WTC11 (cell line): ENCODE measurements around the gene ANKRD9. TPM values are rescaled to one million over a fixed set of nuclear protein-coding genes. Genes with fewer than 3 reads are reported as not detected.

Source experiments
- ATAC-seq: fragments of 200-7000 bp; cut with Tn5 transposase; 2 replicates; pipeline ENCODE4 v1.10.0; 2021; ENCODE audit warnings: mild to moderate bottlenecking, moderate library complexity
- CTCF ChIA-PET: fragments of 300-600 bp; sonication (Branson Sonifier 250); formaldehyde crosslinking; loops from one replicate; lab custom pipeline; 2021; ENCODE audit warnings: antibody characterized with exemption; lab: Charles Lee
- POLR2A ChIA-PET: fragments of 350-600 bp; sonication (Branson Sonifier 250); formaldehyde crosslinking; loops from one replicate; lab custom pipeline; 2021; ENCODE audit warnings: antibody characterized with exemption; lab: Charles Lee
- DNase-seq: peaks from one replicate; pipeline ENCODE4 v3.0.0; 2021; ENCODE audit warnings: low spot score
- H3K27ac Mint-ChIP-seq: 2 replicates; pipeline ENCODE4 v1.8.0; 2021; ENCODE audit warnings: mixed read lengths
- H3K27me3 Mint-ChIP-seq: 2 replicates; pipeline ENCODE4 v1.8.0; 2021; ENCODE audit warnings: low read depth, mild to moderate bottlenecking, moderate library complexity, mixed read lengths
- H3K36me3 Mint-ChIP-seq: 2 replicates; pipeline ENCODE4 v1.8.0; 2021; ENCODE audit warnings: mixed read lengths
- H3K4me1 Mint-ChIP-seq: 2 replicates; pipeline ENCODE4 v1.8.0; 2022; ENCODE audit warnings: mixed read lengths
- H3K4me3 Mint-ChIP-seq: 2 replicates; pipeline ENCODE4 v1.8.0; 2021; ENCODE audit warnings: mild to moderate bottlenecking, moderate library complexity, mixed read lengths
- H3K9me3 Mint-ChIP-seq: 2 replicates; pipeline ENCODE4 v1.8.0; 2021; ENCODE audit warnings: mixed read lengths
- CBFB ChIP-seq: sonication (generic); formaldehyde crosslinking; IDR thresholded peaks from 2 replicates; pipeline ENCODE4 v1.8.1; 2022; ENCODE audit warnings: mild to moderate bottlenecking, low read depth, missing genetic modification reagents
- CREB1 ChIP-seq: sonication (generic); formaldehyde crosslinking; IDR thresholded peaks from 2 replicates; pipeline ENCODE4 v1.8.0; 2023; ENCODE audit warnings: mild to moderate bottlenecking, missing genetic modification reagents
- CTCF ChIP-seq: fragments of 200-600 bp; IDR thresholded peaks from 2 replicates; pipeline ENCODE4 v1.8.0; 2022; ENCODE audit warnings: antibody characterized with exemption
- ESRRA ChIP-seq: sonication (generic); formaldehyde crosslinking; IDR thresholded peaks from 2 replicates; pipeline ENCODE4 v1.8.1; 2022; ENCODE audit warnings: mild to moderate bottlenecking, missing genetic modification reagents, borderline replicate concordance
- ETV6 ChIP-seq: sonication (generic); formaldehyde crosslinking; IDR thresholded peaks from 2 replicates; pipeline ENCODE4 v1.8.1; 2022; ENCODE audit warnings: mild to moderate bottlenecking, missing genetic modification reagents
- GTF2I ChIP-seq: fragments of 250-450 bp; sonication (Bioruptor Pico); conservative IDR thresholded peaks from 2 replicates; pipeline ENCODE4 v1.4.0; 2021; ENCODE audit warnings: mild to moderate bottlenecking
- JUN ChIP-seq: sonication (generic); formaldehyde crosslinking; IDR thresholded peaks from 2 replicates; pipeline ENCODE4 v1.8.0; 2023; ENCODE audit warnings: mild to moderate bottlenecking, missing genetic modification reagents
- RORB ChIP-seq: fragments of 250-450 bp; sonication (Bioruptor Pico); IDR thresholded peaks from 2 replicates; pipeline ENCODE4 v1.9.0; 2021; ENCODE audit warnings: mild to moderate bottlenecking
- SMAD3 ChIP-seq: sonication (generic); formaldehyde crosslinking; IDR thresholded peaks from 2 replicates; pipeline ENCODE4 v1.8.0; 2022; ENCODE audit warnings: missing genetic modification reagents, mild to moderate bottlenecking, borderline replicate concordance
- USF1 ChIP-seq: sonication (generic); formaldehyde crosslinking; IDR thresholded peaks from 2 replicates; pipeline ENCODE4 v1.8.0; 2022; ENCODE audit warnings: mild to moderate bottlenecking, missing genetic modification reagents
- ZBTB43 ChIP-seq: sonication (generic); formaldehyde crosslinking; IDR thresholded peaks from 2 replicates; pipeline ENCODE4 v1.8.1; 2023; ENCODE audit warnings: mild to moderate bottlenecking, missing genetic modification reagents
- ZNF232 ChIP-seq: sonication (generic); formaldehyde crosslinking; IDR thresholded peaks from 2 replicates; pipeline ENCODE4 v1.8.0; 2022; ENCODE audit warnings: mild to moderate bottlenecking, missing genetic modification reagents
- ZNF396 ChIP-seq: fragments of 250-450 bp; sonication (Bioruptor Pico); IDR thresholded peaks from 2 replicates; pipeline ENCODE4 v1.8.0; 2021; ENCODE audit warnings: mild to moderate bottlenecking, moderate library complexity, borderline replicate concordance
- ZNF671 ChIP-seq: fragments of 250-450 bp; sonication (Bioruptor Pico); IDR thresholded peaks from 2 replicates; pipeline ENCODE4 v1.8.0; 2021; ENCODE audit warnings: mild to moderate bottlenecking
- total RNA-seq: library from RNA; stranded (reverse); gene quantifications from 3 replicates; pipeline ENCODE4 v1.2.3, GENCODE V29; 2021
- TF ChIP-seq, protein P1 (sequence below): sonication (generic); formaldehyde crosslinking; IDR thresholded peaks from 2 replicates; pipeline ENCODE4 v1.8.0; 2022; ENCODE audit warnings: mild to moderate bottlenecking, missing genetic modification reagents
- TF ChIP-seq, protein P2 (sequence below): fragments of 250-450 bp; sonication (Bioruptor Pico); IDR thresholded peaks from 2 replicates; pipeline ENCODE4 v1.9.0; 2021; ENCODE audit warnings: mild to moderate bottlenecking, borderline replicate concordance
- TF ChIP-seq, protein P3 (sequence below): fragments of 250-450 bp; sonication (Bioruptor Pico); conservative IDR thresholded peaks from 2 replicates; pipeline ENCODE4 v1.9.0; 2021; ENCODE audit warnings: mild to moderate bottlenecking
- TF ChIP-seq, protein P4 (sequence below): sonication (generic); formaldehyde crosslinking; IDR thresholded peaks from 2 replicates; pipeline ENCODE4 v1.8.0; 2023; ENCODE audit warnings: missing genetic modification reagents, mild to moderate bottlenecking, borderline replicate concordance

The ANKRD9 gene
- total RNA-seq, 1 experiment from 2014 or later = 63.8 TPM

GRCh38 chr14:102528431-102529170, 19.0 kb upstream of the ANKRD9 start:
- no peaks in the 10 kb centered on the region; the same call in 1 of the 2 replicates for H3K27me3 Mint-ChIP-seq
- DNase-seq (no peak), ATAC-seq (no peak)
- POLR2A ChIA-PET = interaction anchor here (0.6 to 1.0 kb wide), 2 partner anchors 62 to 1079 kb away, joined by 3 to 4 read pairs; no protein-coding TSS in a partner anchor
- H3K27ac Mint-ChIP-seq = no peak overlapping the region
- H3K9me3 Mint-ChIP-seq = no peaks in the 10 kb centered on the region
- H3K4me3 Mint-ChIP-seq = no peak overlapping the region
- H3K36me3 Mint-ChIP-seq = no peaks in the 10 kb centered on the region
- TF ChIP-seq SMAD3 (CRISPR knock-in tag) (no peak), ZBTB43 (CRISPR knock-in tag) (no peak), ETV6 (no peak), ZNF671 (CRISPR knock-in tag) (no peak), CBFB (no peak), GTF2I (no peak), CTCF (no peak), RORB (CRISPR knock-in tag) (no peak), ZNF232 (no peak), CREB1 (no peak), USF1 (CRISPR knock-in tag) (no peak), JUN (CRISPR knock-in tag) (no peak), ESRRA (no peak), ZNF396 (no peak)
- TF ChIP-seq, protein P1, sequence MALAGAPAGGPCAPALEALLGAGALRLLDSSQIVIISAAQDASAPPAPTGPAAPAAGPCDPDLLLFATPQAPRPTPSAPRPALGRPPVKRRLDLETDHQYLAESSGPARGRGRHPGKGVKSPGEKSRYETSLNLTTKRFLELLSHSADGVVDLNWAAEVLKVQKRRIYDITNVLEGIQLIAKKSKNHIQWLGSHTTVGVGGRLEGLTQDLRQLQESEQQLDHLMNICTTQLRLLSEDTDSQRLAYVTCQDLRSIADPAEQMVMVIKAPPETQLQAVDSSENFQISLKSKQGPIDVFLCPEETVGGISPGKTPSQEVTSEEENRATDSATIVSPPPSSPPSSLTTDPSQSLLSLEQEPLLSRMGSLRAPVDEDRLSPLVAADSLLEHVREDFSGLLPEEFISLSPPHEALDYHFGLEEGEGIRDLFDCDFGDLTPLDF = no peak
- TF ChIP-seq, protein P2, sequence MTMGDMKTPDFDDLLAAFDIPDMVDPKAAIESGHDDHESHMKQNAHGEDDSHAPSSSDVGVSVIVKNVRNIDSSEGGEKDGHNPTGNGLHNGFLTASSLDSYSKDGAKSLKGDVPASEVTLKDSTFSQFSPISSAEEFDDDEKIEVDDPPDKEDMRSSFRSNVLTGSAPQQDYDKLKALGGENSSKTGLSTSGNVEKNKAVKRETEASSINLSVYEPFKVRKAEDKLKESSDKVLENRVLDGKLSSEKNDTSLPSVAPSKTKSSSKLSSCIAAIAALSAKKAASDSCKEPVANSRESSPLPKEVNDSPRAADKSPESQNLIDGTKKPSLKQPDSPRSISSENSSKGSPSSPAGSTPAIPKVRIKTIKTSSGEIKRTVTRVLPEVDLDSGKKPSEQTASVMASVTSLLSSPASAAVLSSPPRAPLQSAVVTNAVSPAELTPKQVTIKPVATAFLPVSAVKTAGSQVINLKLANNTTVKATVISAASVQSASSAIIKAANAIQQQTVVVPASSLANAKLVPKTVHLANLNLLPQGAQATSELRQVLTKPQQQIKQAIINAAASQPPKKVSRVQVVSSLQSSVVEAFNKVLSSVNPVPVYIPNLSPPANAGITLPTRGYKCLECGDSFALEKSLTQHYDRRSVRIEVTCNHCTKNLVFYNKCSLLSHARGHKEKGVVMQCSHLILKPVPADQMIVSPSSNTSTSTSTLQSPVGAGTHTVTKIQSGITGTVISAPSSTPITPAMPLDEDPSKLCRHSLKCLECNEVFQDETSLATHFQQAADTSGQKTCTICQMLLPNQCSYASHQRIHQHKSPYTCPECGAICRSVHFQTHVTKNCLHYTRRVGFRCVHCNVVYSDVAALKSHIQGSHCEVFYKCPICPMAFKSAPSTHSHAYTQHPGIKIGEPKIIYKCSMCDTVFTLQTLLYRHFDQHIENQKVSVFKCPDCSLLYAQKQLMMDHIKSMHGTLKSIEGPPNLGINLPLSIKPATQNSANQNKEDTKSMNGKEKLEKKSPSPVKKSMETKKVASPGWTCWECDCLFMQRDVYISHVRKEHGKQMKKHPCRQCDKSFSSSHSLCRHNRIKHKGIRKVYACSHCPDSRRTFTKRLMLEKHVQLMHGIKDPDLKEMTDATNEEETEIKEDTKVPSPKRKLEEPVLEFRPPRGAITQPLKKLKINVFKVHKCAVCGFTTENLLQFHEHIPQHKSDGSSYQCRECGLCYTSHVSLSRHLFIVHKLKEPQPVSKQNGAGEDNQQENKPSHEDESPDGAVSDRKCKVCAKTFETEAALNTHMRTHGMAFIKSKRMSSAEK (CRISPR knock-in tag) = no peak
- TF ChIP-seq, protein P3, sequence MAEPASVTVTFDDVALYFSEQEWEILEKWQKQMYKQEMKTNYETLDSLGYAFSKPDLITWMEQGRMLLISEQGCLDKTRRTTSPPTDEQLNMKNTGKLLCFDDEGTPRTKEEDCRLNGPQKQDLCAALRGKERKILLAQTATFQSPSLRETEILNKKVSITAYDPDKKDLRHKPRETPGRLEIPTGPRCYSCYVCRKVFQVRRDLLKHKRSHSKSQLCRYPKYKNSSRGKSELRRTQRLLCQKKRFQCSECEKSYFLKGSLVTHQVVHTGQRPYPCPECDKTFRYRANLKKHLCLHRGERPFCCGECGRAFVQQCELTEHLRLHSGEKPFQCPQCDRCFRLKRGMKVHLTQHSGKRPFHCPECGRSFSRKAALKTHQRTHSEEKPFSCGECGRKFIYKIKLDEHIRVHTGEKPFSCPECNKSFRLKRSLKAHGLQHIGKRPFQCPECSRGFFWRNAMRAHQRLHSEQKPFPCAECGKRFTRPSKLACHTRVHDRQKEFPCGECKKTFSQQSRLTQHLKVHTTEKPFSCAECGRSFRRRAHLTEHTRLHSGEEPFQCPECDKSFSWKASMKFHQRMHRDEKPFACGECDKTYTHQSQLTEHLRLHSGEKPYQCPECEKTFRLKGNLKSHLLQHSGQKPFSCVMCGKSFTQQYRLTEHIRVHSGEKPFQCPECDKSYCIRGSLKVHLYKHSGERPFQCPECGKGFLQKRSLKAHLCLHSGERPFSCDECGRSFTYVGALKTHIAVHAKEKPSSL (CRISPR knock-in tag) = no peak
- TF ChIP-seq, protein P4, sequence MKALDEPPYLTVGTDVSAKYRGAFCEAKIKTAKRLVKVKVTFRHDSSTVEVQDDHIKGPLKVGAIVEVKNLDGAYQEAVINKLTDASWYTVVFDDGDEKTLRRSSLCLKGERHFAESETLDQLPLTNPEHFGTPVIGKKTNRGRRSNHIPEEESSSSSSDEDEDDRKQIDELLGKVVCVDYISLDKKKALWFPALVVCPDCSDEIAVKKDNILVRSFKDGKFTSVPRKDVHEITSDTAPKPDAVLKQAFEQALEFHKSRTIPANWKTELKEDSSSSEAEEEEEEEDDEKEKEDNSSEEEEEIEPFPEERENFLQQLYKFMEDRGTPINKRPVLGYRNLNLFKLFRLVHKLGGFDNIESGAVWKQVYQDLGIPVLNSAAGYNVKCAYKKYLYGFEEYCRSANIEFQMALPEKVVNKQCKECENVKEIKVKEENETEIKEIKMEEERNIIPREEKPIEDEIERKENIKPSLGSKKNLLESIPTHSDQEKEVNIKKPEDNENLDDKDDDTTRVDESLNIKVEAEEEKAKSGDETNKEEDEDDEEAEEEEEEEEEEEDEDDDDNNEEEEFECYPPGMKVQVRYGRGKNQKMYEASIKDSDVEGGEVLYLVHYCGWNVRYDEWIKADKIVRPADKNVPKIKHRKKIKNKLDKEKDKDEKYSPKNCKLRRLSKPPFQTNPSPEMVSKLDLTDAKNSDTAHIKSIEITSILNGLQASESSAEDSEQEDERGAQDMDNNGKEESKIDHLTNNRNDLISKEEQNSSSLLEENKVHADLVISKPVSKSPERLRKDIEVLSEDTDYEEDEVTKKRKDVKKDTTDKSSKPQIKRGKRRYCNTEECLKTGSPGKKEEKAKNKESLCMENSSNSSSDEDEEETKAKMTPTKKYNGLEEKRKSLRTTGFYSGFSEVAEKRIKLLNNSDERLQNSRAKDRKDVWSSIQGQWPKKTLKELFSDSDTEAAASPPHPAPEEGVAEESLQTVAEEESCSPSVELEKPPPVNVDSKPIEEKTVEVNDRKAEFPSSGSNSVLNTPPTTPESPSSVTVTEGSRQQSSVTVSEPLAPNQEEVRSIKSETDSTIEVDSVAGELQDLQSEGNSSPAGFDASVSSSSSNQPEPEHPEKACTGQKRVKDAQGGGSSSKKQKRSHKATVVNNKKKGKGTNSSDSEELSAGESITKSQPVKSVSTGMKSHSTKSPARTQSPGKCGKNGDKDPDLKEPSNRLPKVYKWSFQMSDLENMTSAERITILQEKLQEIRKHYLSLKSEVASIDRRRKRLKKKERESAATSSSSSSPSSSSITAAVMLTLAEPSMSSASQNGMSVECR = no peak
- TF ChIP-seq, all 79 proteins: peak for 0
- CTCF ChIA-PET = interaction anchor here (0.7 kb wide), 1 partner anchor 143 kb away, joined by 3 read pairs; no protein-coding TSS in a partner anchor
- peaks cover 22% of the 10 kb centered on the region for H3K4me1 Mint-ChIP-seq
